GM12892 (cell line): ENCODE results near the gene KIF21A.

Experiments used
- POLR2A ChIP-seq: IDR thresholded peaks from 2 replicates; pipeline ENCODE4 v1.6.1; 2011; ENCODE audit warnings: low read depth, low read length, control low read depth
- POLR2AphosphoS5 ChIP-seq: IDR thresholded peaks from 2 replicates; pipeline ENCODE4 v1.6.1; 2011; ENCODE audit warnings: low read depth, low read length, control low read depth
- TAF1 ChIP-seq: IDR thresholded peaks from 2 replicates; pipeline ENCODE4 v1.6.1; 2011; ENCODE audit warnings: low read depth, mild to moderate bottlenecking, control low read depth, low read length, borderline replicate concordance

DNA sequence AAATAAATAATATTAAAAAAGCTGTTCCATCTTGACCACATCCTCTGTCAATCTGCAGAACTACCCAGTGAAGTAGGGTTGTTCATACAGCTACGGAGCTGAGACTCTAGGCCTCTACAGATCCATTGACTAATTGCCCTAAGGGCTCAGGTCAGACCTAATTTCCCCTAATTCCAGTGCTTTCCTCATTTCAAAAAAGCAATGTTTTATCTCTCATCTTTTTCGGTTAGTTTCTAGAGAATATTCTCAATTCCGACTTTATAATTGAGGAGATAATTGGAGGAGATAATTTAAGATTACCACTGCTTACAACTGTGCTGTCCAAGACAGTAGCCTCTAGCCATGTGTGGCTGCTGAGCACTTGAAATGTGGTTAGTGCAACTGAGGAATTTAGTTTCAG, 167.1 kb downstream of the KIF21A start:
- TF ChIP-seq POLR2A: no peak
- no peak for TF ChIP-seq POLR2AphosphoS5
- no peak for TF ChIP-seq TAF1
